ENCODE results near the gene MCU.
"Not testable (repeated sequence)": the region's sequence is repeated elsewhere in the genome, so short reads cannot be mapped to it uniquely, and the experiment has no call there.

Gene MCU

GRCh38 chr10:72917201-72917600, 225.3 kb downstream of the MCU start:
- not testable (repeated sequence) for H3K27ac ChIP-seq (ENCODE audit: low read length); H3K9ac ChIP-seq (ENCODE audit: low read depth, low read length); H3K4me3 ChIP-seq (ENCODE audit: low read length); H3K27me3 ChIP-seq (ENCODE audit: insufficient read depth, low read length); H3K9me3 ChIP-seq (ENCODE audit: insufficient read depth, low read depth, low read length); H3K36me3 ChIP-seq (ENCODE audit: insufficient read depth, low read depth, low read length); H3K4me1 ChIP-seq (ENCODE audit: insufficient read depth, low read length)

GRCh38 chr10:72917803-72918332, 225.9 kb downstream of the MCU start:
- not testable (repeated sequence) for H3K27ac ChIP-seq (ENCODE audit: low read length); H3K4me3 ChIP-seq (ENCODE audit: low read length); H3K27me3 ChIP-seq (ENCODE audit: insufficient read depth, low read length); H3K4me1 ChIP-seq (ENCODE audit: insufficient read depth, low read length); H3K9me3 ChIP-seq (ENCODE audit: insufficient read depth, low read depth, low read length); H3K9ac ChIP-seq (ENCODE audit: low read depth, low read length); H3K36me3 ChIP-seq (ENCODE audit: insufficient read depth, low read depth, low read length)

GRCh38 chr10:72918352-72918751, 226.4 kb downstream of the MCU start:
- no peaks in the 10 kb centered on the region for H3K27me3 ChIP-seq (ENCODE audit: insufficient read depth, low read length)

GRCh38 chr10:72921147-72921683, 229.3 kb downstream of the MCU start:
- not testable (repeated sequence) for H3K36me3 ChIP-seq (ENCODE audit: insufficient read depth, low read depth, low read length); H3K27ac ChIP-seq (ENCODE audit: low read length); H3K27me3 ChIP-seq (ENCODE audit: insufficient read depth, low read length); H3K4me3 ChIP-seq (ENCODE audit: low read length); H3K9me3 ChIP-seq (ENCODE audit: insufficient read depth, low read depth, low read length); H3K4me1 ChIP-seq (ENCODE audit: insufficient read depth, low read length); H3K9ac ChIP-seq (ENCODE audit: low read depth, low read length)

More at GRCh38 chr10:72918352-72918751, 226.4 kb downstream of the MCU start:
- H3K27ac ChIP-seq (ENCODE audit: low read length) = no peak overlapping the region
- H3K9ac ChIP-seq (ENCODE audit: low read depth, low read length) = no peak overlapping the region
- H3K4me3 ChIP-seq (ENCODE audit: low read length) = no peak overlapping the region
- no peaks in the 10 kb centered on the region for H3K36me3 ChIP-seq (ENCODE audit: insufficient read depth, low read depth, low read length)
- no peaks in the 10 kb centered on the region; the same call in 1 of the 2 replicates for H3K9me3 ChIP-seq (ENCODE audit: insufficient read depth, low read depth, low read length)
- no peaks in the 10 kb centered on the region for H3K4me1 ChIP-seq (ENCODE audit: insufficient read depth, low read length)

- H3K36me3 ChIP-seq (ENCODE audit: insufficient read depth, low read depth, low read length) = no peaks in the 10 kb centered on the region
- no peak overlapping the region for H3K4me3 ChIP-seq (ENCODE audit: low read length)
- H3K9ac ChIP-seq (ENCODE audit: low read depth, low read length) = no peak overlapping the region
- no peaks in the 10 kb centered on the region; the same call in 1 of the 2 replicates for H3K9me3 ChIP-seq (ENCODE audit: insufficient read depth, low read depth, low read length)
- H3K27me3 ChIP-seq (ENCODE audit: insufficient read depth, low read length) = no peaks in the 10 kb centered on the region
- H3K4me1 ChIP-seq (ENCODE audit: insufficient read depth, low read length) = no peaks in the 10 kb centered on the region
- H3K27ac ChIP-seq (ENCODE audit: low read length) = no peak overlapping the region
Measured at GRCh38 chr10:72924351-72924750, 232.4 kb downstream of the MCU start.

GRCh38 chr10:72925951-72926465, 234.1 kb downstream of the MCU start:
- Histone ChIP-seq H3K9ac (ENCODE audit: low read depth, low read length) (no peak overlapping the region), H3K36me3 (ENCODE audit: insufficient read depth, low read depth, low read length) (no peaks in the 10 kb centered on the region), H3K27ac (ENCODE audit: low read length) (no peak overlapping the region), H3K4me3 (ENCODE audit: low read length) (no peak overlapping the region), H3K4me1 (ENCODE audit: insufficient read depth, low read length) (no peaks in the 10 kb centered on the region), H3K27me3 (ENCODE audit: insufficient read depth, low read length) (no peaks in the 10 kb centered on the region), H3K9me3 (ENCODE audit: insufficient read depth, low read depth, low read length) (no peaks in the 10 kb centered on the region; the same call in 1 of the 2 replicates)

GRCh38 chr10:72927485-72927884, 235.5 kb downstream of the MCU start:
- no peaks in the 10 kb centered on the region for H3K36me3 ChIP-seq (ENCODE audit: insufficient read depth, low read depth, low read length)
- H3K9ac ChIP-seq (ENCODE audit: low read depth, low read length) = no peak overlapping the region

GRCh38 chr10:72928798-72929197, 236.9 kb downstream of the MCU start:
- Histone ChIP-seq H3K36me3 (ENCODE audit: insufficient read depth, low read depth, low read length) (no peaks in the 10 kb centered on the region), H3K4me1 (ENCODE audit: insufficient read depth, low read length) (no peaks in the 10 kb centered on the region), H3K4me3 (ENCODE audit: low read length) (no peak overlapping the region), H3K27ac (ENCODE audit: low read length) (no peak overlapping the region), H3K9me3 (ENCODE audit: insufficient read depth, low read depth, low read length) (no peaks in the 10 kb centered on the region), H3K9ac (ENCODE audit: low read depth, low read length) (no peak overlapping the region), H3K27me3 (ENCODE audit: insufficient read depth, low read length) (no peaks in the 10 kb centered on the region)

More at GRCh38 chr10:72927485-72927884, 235.5 kb downstream of the MCU start:
- Histone ChIP-seq H3K27ac (ENCODE audit: low read length) (no peak overlapping the region), H3K4me1 (ENCODE audit: insufficient read depth, low read length) (no peaks in the 10 kb centered on the region), H3K4me3 (ENCODE audit: low read length) (no peak overlapping the region), H3K9me3 (ENCODE audit: insufficient read depth, low read depth, low read length) (no peaks in the 10 kb centered on the region), H3K27me3 (ENCODE audit: insufficient read depth, low read length) (no peaks in the 10 kb centered on the region)

- no peaks in the 10 kb centered on the region for H3K36me3 ChIP-seq (ENCODE audit: insufficient read depth, low read depth, low read length)
Measured at GRCh38 chr10:72930276-72930675, 238.3 kb downstream of the MCU start.

GRCh38 chr10:72932259-72933015, 240.5 kb downstream of the MCU start:
- Histone ChIP-seq H3K9me3 (ENCODE audit: insufficient read depth, low read depth, low read length) (no peaks in the 10 kb centered on the region), H3K4me1 (ENCODE audit: insufficient read depth, low read length) (no peaks in the 10 kb centered on the region), H3K9ac (ENCODE audit: low read depth, low read length) (no peak overlapping the region), H3K27ac (ENCODE audit: low read length) (no peak overlapping the region), H3K36me3 (ENCODE audit: insufficient read depth, low read depth, low read length) (no peaks in the 10 kb centered on the region), H3K27me3 (ENCODE audit: insufficient read depth, low read length) (no peaks in the 10 kb centered on the region), H3K4me3 (ENCODE audit: low read length) (no peak overlapping the region)

More at GRCh38 chr10:72930276-72930675, 238.3 kb downstream of the MCU start:
- no peak overlapping the region for H3K9ac ChIP-seq (ENCODE audit: low read depth, low read length)
- H3K27ac ChIP-seq (ENCODE audit: low read length) = no peak overlapping the region
- no peak overlapping the region for H3K4me3 ChIP-seq (ENCODE audit: low read length)
- no peaks in the 10 kb centered on the region for H3K27me3 ChIP-seq (ENCODE audit: insufficient read depth, low read length)
- H3K9me3 ChIP-seq (ENCODE audit: insufficient read depth, low read depth, low read length) = no peaks in the 10 kb centered on the region
- H3K4me1 ChIP-seq (ENCODE audit: insufficient read depth, low read length) = no peaks in the 10 kb centered on the region

- H3K27me3 ChIP-seq (ENCODE audit: insufficient read depth, low read length) = no peaks in the 10 kb centered on the region
- no peak overlapping the region for H3K4me3 ChIP-seq (ENCODE audit: low read length)
- no peak overlapping the region for H3K27ac ChIP-seq (ENCODE audit: low read length)
- H3K9ac ChIP-seq (ENCODE audit: low read depth, low read length) = no peak overlapping the region
- no peaks in the 10 kb centered on the region for H3K9me3 ChIP-seq (ENCODE audit: insufficient read depth, low read depth, low read length)
- no peaks in the 10 kb centered on the region for H3K4me1 ChIP-seq (ENCODE audit: insufficient read depth, low read length)
- H3K36me3 ChIP-seq (ENCODE audit: insufficient read depth, low read depth, low read length) = no peaks in the 10 kb centered on the region
Measured at GRCh38 chr10:72935361-72935760, 243.4 kb downstream of the MCU start.

Measured in iPS-20b (cell line).